ENCODE data around the gene TMEM38A. TPM values are rescaled to one million over a fixed set of nuclear protein-coding genes. Genes with fewer than 3 reads are reported as not detected.
"Not testable (repeated sequence)": the region's sequence is repeated elsewhere in the genome, so short reads cannot be mapped to it uniquely, and the experiment has no call there.

The TMEM38A gene
- total RNA-seq, 1 donor from 2014 or later: 4.1 TPM

- no peak for TF ChIP-seq CTCF (IDR thresholded peaks at IDR 0.05; ENCODE audit: insufficient read depth, low read length, poor library complexity, severe bottlenecking)
- no peak overlapping the region for H3K4me3 ChIP-seq (ENCODE audit: low read depth, low read length)
- no peak for DNase-seq (ENCODE audit: low read depth)
Measured at GRCh38 chr19:16673231-16673630, 12.3 kb downstream of the TMEM38A start.

DNA sequence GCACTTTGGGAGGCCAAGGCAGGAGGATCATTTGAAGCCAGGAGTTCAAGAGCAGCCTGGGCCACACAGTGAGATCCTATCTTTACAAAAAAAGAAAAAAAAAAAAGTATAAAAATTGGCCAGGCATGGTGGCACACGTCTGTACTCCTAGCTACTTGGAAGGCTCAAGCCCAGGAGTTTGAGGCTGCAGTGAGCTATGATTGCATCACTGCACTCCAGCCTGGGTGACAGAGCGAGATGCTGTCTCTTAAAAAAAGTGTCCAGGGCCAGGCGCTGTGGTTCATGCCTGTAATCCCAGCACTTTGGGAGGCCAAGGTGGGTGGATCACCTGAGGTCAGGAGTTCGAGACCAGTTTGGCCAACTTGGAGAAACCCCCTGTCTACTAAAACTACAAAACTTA is 12.9 kb downstream of the TMEM38A start:
- H3K36me3 ChIP-seq (ENCODE audit: control insufficient read depth, insufficient read depth, low read length); DNase-seq (ENCODE audit: low read depth); H3K27me3 ChIP-seq (ENCODE audit: control insufficient read depth, insufficient read depth, low read length); H3K4me3 ChIP-seq (ENCODE audit: low read depth, low read length): not testable (repeated sequence)

More at GRCh38 chr19:16673231-16673630, 12.3 kb downstream of the TMEM38A start:
- Histone ChIP-seq H3K36me3 (ENCODE audit: control insufficient read depth, insufficient read depth, low read length) (no peaks in the 10 kb centered on the region), H3K27me3 (ENCODE audit: control insufficient read depth, insufficient read depth, low read length) (no peaks in the 10 kb centered on the region)

DNA sequence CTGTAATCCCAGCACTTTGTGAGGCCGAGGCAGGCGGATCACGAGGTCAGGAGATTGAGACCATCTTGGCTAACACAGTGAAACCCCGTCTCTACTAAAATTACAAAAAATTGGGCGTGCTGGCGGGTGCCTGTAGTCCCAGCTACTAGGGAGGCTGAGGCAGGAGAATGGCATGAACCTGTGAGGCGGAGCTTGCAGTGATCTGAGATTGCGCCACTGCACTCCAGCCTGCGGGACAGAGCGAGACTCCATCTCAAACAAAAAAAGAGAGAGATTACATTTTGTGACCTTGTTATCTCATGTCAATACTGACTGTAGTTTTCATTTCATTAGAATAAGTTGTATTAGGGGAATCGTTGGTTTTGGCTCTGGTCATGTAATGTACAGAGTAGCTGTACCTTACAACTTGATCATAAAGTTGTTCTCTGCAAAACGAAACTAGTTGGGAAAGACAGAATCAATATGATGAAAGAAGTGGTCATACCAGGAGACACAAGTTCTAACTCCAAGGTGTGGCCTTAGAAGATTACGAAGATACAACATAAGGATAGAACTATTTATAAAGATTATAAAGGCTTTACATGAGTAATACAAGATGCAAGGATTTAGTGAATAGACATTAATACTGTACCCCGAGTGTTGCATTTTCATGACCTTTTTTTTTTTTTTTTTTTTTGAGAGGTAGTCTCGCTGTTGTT is 15.3 kb downstream of the TMEM38A start:
- no peak for DNase-seq (ENCODE audit: low read depth)
- no peaks in the 10 kb centered on the region for H3K36me3 ChIP-seq (ENCODE audit: control insufficient read depth, insufficient read depth, low read length)
- no peak for TF ChIP-seq CTCF (IDR thresholded peaks at IDR 0.05; ENCODE audit: insufficient read depth, low read length, poor library complexity, severe bottlenecking)
- no peaks in the 10 kb centered on the region for H3K27me3 ChIP-seq (ENCODE audit: control insufficient read depth, insufficient read depth, low read length)
- H3K4me3 ChIP-seq (ENCODE audit: low read depth, low read length): no peak overlapping the region

GRCh38 chr19:16677055-16677454 is 16.1 kb downstream of the TMEM38A start:
- Histone ChIP-seq H3K4me3 (ENCODE audit: low read depth, low read length) (no peak overlapping the region), H3K27me3 (ENCODE audit: control insufficient read depth, insufficient read depth, low read length) (no peaks in the 10 kb centered on the region), H3K36me3 (ENCODE audit: control insufficient read depth, insufficient read depth, low read length) (no peaks in the 10 kb centered on the region)
- DNase-seq (ENCODE audit: low read depth): no peak
- TF ChIP-seq CTCF (IDR thresholded peaks at IDR 0.05; ENCODE audit: insufficient read depth, low read length, poor library complexity, severe bottlenecking): no peak

- H3K27me3 ChIP-seq (ENCODE audit: control insufficient read depth, insufficient read depth, low read length): no peaks in the 10 kb centered on the region
- H3K36me3 ChIP-seq (ENCODE audit: control insufficient read depth, insufficient read depth, low read length): no peaks in the 10 kb centered on the region
- no peak for TF ChIP-seq CTCF (IDR thresholded peaks at IDR 0.05; ENCODE audit: insufficient read depth, low read length, poor library complexity, severe bottlenecking)
- DNase-seq (ENCODE audit: low read depth): no peak
- no peak overlapping the region for H3K4me3 ChIP-seq (ENCODE audit: low read depth, low read length)
Measured at GRCh38 chr19:16678498-16678897, 17.6 kb downstream of the TMEM38A start.

- DNase-seq (ENCODE audit: low read depth): no peak
- Histone ChIP-seq H3K27me3 (ENCODE audit: control insufficient read depth, insufficient read depth, low read length) (no peaks in the 10 kb centered on the region), H3K36me3 (ENCODE audit: control insufficient read depth, insufficient read depth, low read length) (no peaks in the 10 kb centered on the region), H3K4me3 (ENCODE audit: low read depth, low read length) (no peak overlapping the region)
- TF ChIP-seq CTCF (IDR thresholded peaks at IDR 0.05; ENCODE audit: insufficient read depth, low read length, poor library complexity, severe bottlenecking): no peak
Measured at GRCh38 chr19:16679811-16680210, 18.9 kb downstream of the TMEM38A start.
